ENCODE results near the gene ADAM15. TPM values are rescaled to one million over a fixed set of nuclear protein-coding genes. Genes with fewer than 3 reads are reported as not detected.

ADAM15 gene
- total and polyA plus RNA-seq, 2 donors (not counting 3 experiments of a cell fraction or from before 2014, with no cell fraction given), result 295 to 299 TPM

DNA sequence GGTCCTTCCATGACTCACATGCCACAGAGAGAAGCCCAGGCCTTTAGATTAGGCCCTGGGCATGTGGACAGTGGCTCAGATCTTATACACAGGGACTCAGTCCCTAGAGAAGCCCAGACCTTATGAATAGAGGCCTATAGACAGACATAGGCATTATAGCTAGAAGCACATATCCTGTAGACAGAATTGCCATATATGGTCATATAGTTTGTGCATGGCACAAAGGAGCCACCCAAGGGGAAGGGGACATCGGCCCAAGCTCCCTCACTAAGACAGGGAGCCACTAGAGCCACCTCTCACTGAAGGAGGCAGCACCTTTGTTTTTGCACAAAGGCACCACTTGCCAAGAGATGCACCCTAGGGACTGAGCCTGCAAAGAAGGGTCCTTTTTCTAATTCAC lies 25.3 kb downstream of the ADAM15 start:
- no peak overlapping the region for H3K9ac ChIP-seq (replicated peaks; ENCODE audit: extremely low read depth, insufficient read depth, low read length)
- H3K4me3 ChIP-seq (replicated peaks in 1 of 3; ENCODE audit: insufficient read depth in 1 of 3, low read depth in 1 of 3, low read length in 3 of 3), result no peak overlapping the region
- peaks cover 24 to 25% of the 10 kb centered on the region in 2 experiments for H3K27me3 ChIP-seq (ENCODE audit: control insufficient read depth in 2 of 2, insufficient read depth in 2 of 2, low read length in 2 of 2)
- POLR2A ChIA-PET, result no interaction called here
- no peaks in the 10 kb centered on the region for H3K36me3 ChIP-seq (ENCODE audit: control insufficient read depth in 2 of 2, extremely low read depth in 1 of 2, insufficient read depth in 2 of 2, low read length in 2 of 2)
- CTCF ChIA-PET, result interaction anchor here (0.8 to 3.0 kb wide), 5 partner anchors 9 to 97 kb away, joined by 3 to 24 read pairs (median 5); partner anchors contain the start of genes ADAM15, EFNA4 and KRTCAP2
- intact Hi-C loops (cut with micrococcal nuclease) (no loop called here), dilution Hi-C loops (cut with MboI; ENCODE audit: extremely low pct_ligation_motif_present, low sequenced_read_pairs) (no loop called here)
- no peak for TF ChIP-seq POLR2A (IDR thresholded peaks at IDR 0.05; ENCODE audit: low read depth, low read length)
- TF ChIP-seq MYC (IDR thresholded peaks at IDR 0.05; ENCODE audit: low read depth, low read length), result no peak
- TF ChIP-seq GATA2 (IDR thresholded peaks at IDR 0.05; ENCODE audit: insufficient read depth, insufficient read length, low read depth, low read length), result no peak
- no peak for TF ChIP-seq FOS (IDR thresholded peaks at IDR 0.05; ENCODE audit: borderline replicate concordance, insufficient read depth, low read length)
- no peak for TF ChIP-seq EZH2 (IDR thresholded peaks at IDR 0.05; ENCODE audit: borderline replicate concordance, low read depth, low read length, severe bottlenecking)
- TF ChIP-seq, protein P1, sequence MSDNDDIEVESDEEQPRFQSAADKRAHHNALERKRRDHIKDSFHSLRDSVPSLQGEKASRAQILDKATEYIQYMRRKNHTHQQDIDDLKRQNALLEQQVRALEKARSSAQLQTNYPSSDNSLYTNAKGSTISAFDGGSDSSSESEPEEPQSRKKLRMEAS (IDR thresholded peaks at IDR 0.05; ENCODE audit: insufficient read depth, insufficient read length), result no peak
- TF ChIP-seq, protein P2, sequence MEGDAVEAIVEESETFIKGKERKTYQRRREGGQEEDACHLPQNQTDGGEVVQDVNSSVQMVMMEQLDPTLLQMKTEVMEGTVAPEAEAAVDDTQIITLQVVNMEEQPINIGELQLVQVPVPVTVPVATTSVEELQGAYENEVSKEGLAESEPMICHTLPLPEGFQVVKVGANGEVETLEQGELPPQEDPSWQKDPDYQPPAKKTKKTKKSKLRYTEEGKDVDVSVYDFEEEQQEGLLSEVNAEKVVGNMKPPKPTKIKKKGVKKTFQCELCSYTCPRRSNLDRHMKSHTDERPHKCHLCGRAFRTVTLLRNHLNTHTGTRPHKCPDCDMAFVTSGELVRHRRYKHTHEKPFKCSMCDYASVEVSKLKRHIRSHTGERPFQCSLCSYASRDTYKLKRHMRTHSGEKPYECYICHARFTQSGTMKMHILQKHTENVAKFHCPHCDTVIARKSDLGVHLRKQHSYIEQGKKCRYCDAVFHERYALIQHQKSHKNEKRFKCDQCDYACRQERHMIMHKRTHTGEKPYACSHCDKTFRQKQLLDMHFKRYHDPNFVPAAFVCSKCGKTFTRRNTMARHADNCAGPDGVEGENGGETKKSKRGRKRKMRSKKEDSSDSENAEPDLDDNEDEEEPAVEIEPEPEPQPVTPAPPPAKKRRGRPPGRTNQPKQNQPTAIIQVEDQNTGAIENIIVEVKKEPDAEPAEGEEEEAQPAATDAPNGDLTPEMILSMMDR (IDR thresholded peaks at IDR 0.05; ENCODE audit: extremely low read depth in 1 of 2, insufficient read depth in 1 of 2, low read depth in 1 of 2, low read length in 2 of 2), result no peak
- no peak for TF ChIP-seq POLR2AphosphoS5 (IDR thresholded peaks at IDR 0.05; ENCODE audit: insufficient read depth, low read depth, low read length)
- no peak for TF ChIP-seq JUN (IDR thresholded peaks at IDR 0.05; ENCODE audit: borderline replicate concordance, insufficient read depth, insufficient read length, low read depth)
- FAIRE-seq (no peak), DNase-seq (ENCODE audit: low read depth, low spot score) (no peak)
- no peaks in the 10 kb centered on the region for H4K20me1 ChIP-seq (replicated peaks; ENCODE audit: control insufficient read depth, extremely low read depth, insufficient read depth, low read length)
- no peak overlapping the region for H2AFZ ChIP-seq (ENCODE audit: low read depth, low read length)
- no TSS peak for BruUV-seq (replicated peaks)
- H3K9me1 ChIP-seq (replicated peaks; ENCODE audit: control insufficient read depth, extremely low read depth, insufficient read depth, low read length), result no peaks in the 10 kb centered on the region
- no peak overlapping the region for H3K4me2 ChIP-seq (ENCODE audit: insufficient read depth, low read length)
- no peaks in the 10 kb centered on the region for H3K9me3 ChIP-seq (replicated peaks; ENCODE audit: control insufficient read depth, insufficient read depth, low read length)
- no peak overlapping the region for H3K27ac ChIP-seq (ENCODE audit: insufficient read depth, low read depth, low read length)
- no peaks in the 10 kb centered on the region for H3K79me2 ChIP-seq (ENCODE audit: control insufficient read depth, insufficient read depth, low read length)
- peaks cover 5% of the 10 kb centered on the region for H3K4me1 ChIP-seq (ENCODE audit: control insufficient read depth, extremely low read depth, insufficient read depth, low read length)

Data from endothelial cell of umbilical vein (primary cell).